HL-60/S4 treated with phorbol 12-myristate 13-acetate at 8.2 ng/mL for 4 days and 3 days (cell line): ENCODE data around the gene MOB2.

Experiments used
- in situ Hi-C: fragments of 300-500 bp; cut with MboI; formaldehyde crosslinking; loops from 2 replicates; pipeline ENCODE4 v1.15.0; 2022; ENCODE audit warnings: low sequenced_read_pairs

The MOB2 gene

GRCh38 chr11:1487851-1488574 is 1.4 kb upstream of the MOB2 start:
- in situ Hi-C loops, result no loop called here

- in situ Hi-C loops, result no loop called here
These were observed 692 bp upstream of the MOB2 start for GRCh38 chr11:1487091-1487850.

GRCh38 chr11:1485504-1485885 is 1.1 kb downstream of the MOB2 start:
- in situ Hi-C loops, result no loop called here

- in situ Hi-C loops, result no loop called here
These were observed 1.7 kb downstream of the MOB2 start for GRCh38 chr11:1484695-1485503.

- in situ Hi-C loops, result no loop called here
These were observed 2.4 kb downstream of the MOB2 start for GRCh38 chr11:1484061-1484671.

- in situ Hi-C loops, result no loop called here
These were observed 3.1 kb downstream of the MOB2 start for GRCh38 chr11:1483445-1483961.

GRCh38 chr11:1482581-1483444 is 3.8 kb downstream of the MOB2 start:
- in situ Hi-C loops, result no loop called here

- in situ Hi-C loops, result no loop called here
These were observed 4.6 kb downstream of the MOB2 start for GRCh38 chr11:1481861-1482441.

GRCh38 chr11:1481483-1481825 is 5.1 kb downstream of the MOB2 start:
- in situ Hi-C loops, result no loop called here

- in situ Hi-C loops, result no loop called here
These were observed 5.8 kb downstream of the MOB2 start for GRCh38 chr11:1480555-1481482.

- in situ Hi-C loops, result no loop called here
These were observed 6.4 kb downstream of the MOB2 start for GRCh38 chr11:1480191-1480554.

GRCh38 chr11:1479678-1480118 is 6.9 kb downstream of the MOB2 start:
- in situ Hi-C loops, result no loop called here

GRCh38 chr11:1479006-1479677 is 7.4 kb downstream of the MOB2 start:
- in situ Hi-C loops, result no loop called here

- in situ Hi-C loops, result no loop called here
These were observed 8.0 kb downstream of the MOB2 start for GRCh38 chr11:1478544-1478943.

GRCh38 chr11:1478011-1478410 is 8.6 kb downstream of the MOB2 start:
- in situ Hi-C loops, result no loop called here

GRCh38 chr11:1476940-1477736 is 9.4 kb downstream of the MOB2 start:
- in situ Hi-C loops, result no loop called here

GRCh38 chr11:1475841-1476240 is 10.7 kb downstream of the MOB2 start:
- in situ Hi-C loops, result no loop called here
